ENCODE measurements around the gene BRF1.

Gene BRF1

GRCh38 chr14:105201925-105202513 is 98.8 kb downstream of the BRF1 start:
- DNase-seq (ENCODE audit: low read depth in 2 of 2) = no peak
- H3K4me3 ChIP-seq (replicated peaks in 1 of 2; ENCODE audit: low read depth in 2 of 2, low read length in 2 of 2) = no peak overlapping the region
- no peak for TF ChIP-seq CTCF (IDR thresholded peaks at IDR 0.05; ENCODE audit: low read depth, low read length)

DNA sequence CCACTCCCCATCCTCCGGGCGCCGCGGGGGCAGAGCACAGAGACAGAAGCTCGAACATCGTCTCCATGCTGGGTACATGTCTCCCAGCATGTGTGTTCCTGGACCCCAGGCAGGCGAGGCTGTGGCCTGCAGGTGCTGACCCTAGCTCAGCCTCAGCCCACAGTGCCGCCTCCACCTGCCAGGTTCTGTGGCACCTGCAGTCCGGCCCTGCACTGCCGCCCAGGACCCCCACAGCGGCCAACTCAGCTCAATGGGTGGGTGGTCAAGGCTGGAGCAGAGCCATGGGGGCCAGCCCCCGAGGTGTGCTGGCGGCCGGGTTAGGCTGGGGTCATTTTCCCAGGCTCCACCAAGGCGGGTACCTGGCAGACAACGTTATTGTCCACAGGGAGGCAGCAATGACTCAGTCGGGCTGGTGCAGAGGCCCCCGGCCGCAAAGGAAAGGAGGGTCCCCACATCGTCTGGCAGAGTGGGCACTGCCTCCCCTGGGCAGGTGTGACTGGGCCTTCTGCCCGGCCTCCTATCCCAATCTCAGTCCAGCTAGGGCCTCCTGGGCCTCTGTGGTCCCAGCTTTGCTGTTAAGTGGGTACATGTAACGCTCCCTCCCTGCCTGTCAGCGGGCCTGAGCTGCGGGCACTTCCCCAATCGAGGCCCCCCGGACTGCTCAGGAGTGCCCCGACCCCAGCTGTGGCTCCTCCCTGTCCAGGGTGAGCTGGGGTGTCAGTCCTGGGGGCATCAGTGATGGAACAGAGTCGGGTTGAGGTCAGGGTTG is 99.5 kb downstream of the BRF1 start:
- no peak for TF ChIP-seq CTCF (IDR thresholded peaks at IDR 0.05; ENCODE audit: low read depth, low read length)
- no peak overlapping the region for H3K4me3 ChIP-seq (replicated peaks in 1 of 2; ENCODE audit: low read depth in 2 of 2, low read length in 2 of 2)
- no peak for DNase-seq (ENCODE audit: low read depth in 2 of 2)

GRCh38 chr14:105200641-105201040 is 100.2 kb downstream of the BRF1 start:
- DNase-seq (ENCODE audit: low read depth in 2 of 2) = no peak
- TF ChIP-seq CTCF (IDR thresholded peaks at IDR 0.05; ENCODE audit: low read depth, low read length) = no peak
- no peak overlapping the region for H3K4me3 ChIP-seq (replicated peaks in 1 of 2; ENCODE audit: low read depth in 2 of 2, low read length in 2 of 2)

GRCh38 chr14:105200074-105200473 is 100.7 kb downstream of the BRF1 start:
- no peak for DNase-seq (ENCODE audit: low read depth in 2 of 2)
- no peak for TF ChIP-seq CTCF (IDR thresholded peaks at IDR 0.05; ENCODE audit: low read depth, low read length)
- H3K4me3 ChIP-seq (replicated peaks in 1 of 2; ENCODE audit: low read depth in 2 of 2, low read length in 2 of 2) = no peak overlapping the region

GRCh38 chr14:105199093-105199492 is 101.7 kb downstream of the BRF1 start:
- no peak for TF ChIP-seq CTCF (IDR thresholded peaks at IDR 0.05; ENCODE audit: low read depth, low read length)
- DNase-seq (ENCODE audit: low read depth in 2 of 2) = peak; percentile 53 to 58
- H3K4me3 ChIP-seq (replicated peaks in 1 of 2; ENCODE audit: low read depth in 2 of 2, low read length in 2 of 2) = no peak overlapping the region

DNA sequence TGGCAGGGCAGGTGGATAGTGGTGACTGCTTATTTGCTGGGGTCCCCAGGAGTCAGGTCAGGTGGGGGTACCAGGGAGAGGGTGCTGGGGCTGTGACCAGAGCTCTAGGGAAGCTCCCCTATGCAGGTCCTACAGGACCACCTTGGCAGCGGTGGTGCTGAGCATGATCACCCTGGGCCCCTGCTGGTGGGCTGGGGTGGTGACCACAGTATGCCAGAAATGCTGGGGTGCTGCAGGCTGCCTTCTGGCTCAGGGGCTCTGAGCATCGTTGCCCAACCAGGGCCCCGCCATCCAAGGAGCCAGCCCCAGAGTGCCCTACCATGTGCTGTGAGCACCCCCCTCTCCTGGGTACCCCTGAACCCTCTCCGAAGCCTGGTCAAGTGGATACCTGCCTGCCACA is 102.2 kb downstream of the BRF1 start:
- no peak for TF ChIP-seq CTCF (IDR thresholded peaks at IDR 0.05; ENCODE audit: low read depth, low read length)
- no peak for DNase-seq (ENCODE audit: low read depth in 2 of 2)
- H3K4me3 ChIP-seq (replicated peaks in 1 of 2; ENCODE audit: low read depth in 2 of 2, low read length in 2 of 2) = no peak overlapping the region
